OCI-LY1 (cell line): Measurements from ENCODE around the gene SENP8.

Experiments
- EZH2 ChIP-seq: fragments of 200-600 bp; sonication (generic), shearing (Covaris generic); IDR thresholded peaks from 2 replicates; pipeline ENCODE4 v1.8.0; 2017; ENCODE audit warnings: borderline replicate concordance, mixed run types, mild to moderate bottlenecking, antibody characterized with exemption, low read length, moderate library complexity, mixed read lengths
- TF ChIP-seq, protein P1 (sequence below): fragments of 200-600 bp; sonication (generic), shearing (Covaris generic); IDR thresholded peaks from 2 replicates; pipeline ENCODE4 v1.5.1; 2017; ENCODE audit warnings: mild to moderate bottlenecking, antibody characterized with exemption, low read length, moderate library complexity, mixed read lengths

GRCh38 chr15:72174551-72175165 is 56.5 kb downstream of the SENP8 start:
- TF ChIP-seq, protein P1, sequence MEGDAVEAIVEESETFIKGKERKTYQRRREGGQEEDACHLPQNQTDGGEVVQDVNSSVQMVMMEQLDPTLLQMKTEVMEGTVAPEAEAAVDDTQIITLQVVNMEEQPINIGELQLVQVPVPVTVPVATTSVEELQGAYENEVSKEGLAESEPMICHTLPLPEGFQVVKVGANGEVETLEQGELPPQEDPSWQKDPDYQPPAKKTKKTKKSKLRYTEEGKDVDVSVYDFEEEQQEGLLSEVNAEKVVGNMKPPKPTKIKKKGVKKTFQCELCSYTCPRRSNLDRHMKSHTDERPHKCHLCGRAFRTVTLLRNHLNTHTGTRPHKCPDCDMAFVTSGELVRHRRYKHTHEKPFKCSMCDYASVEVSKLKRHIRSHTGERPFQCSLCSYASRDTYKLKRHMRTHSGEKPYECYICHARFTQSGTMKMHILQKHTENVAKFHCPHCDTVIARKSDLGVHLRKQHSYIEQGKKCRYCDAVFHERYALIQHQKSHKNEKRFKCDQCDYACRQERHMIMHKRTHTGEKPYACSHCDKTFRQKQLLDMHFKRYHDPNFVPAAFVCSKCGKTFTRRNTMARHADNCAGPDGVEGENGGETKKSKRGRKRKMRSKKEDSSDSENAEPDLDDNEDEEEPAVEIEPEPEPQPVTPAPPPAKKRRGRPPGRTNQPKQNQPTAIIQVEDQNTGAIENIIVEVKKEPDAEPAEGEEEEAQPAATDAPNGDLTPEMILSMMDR: no peak
- no peak for TF ChIP-seq EZH2
